IMR-90 (cell line): ENCODE data around the gene ABCA4. TPM values are rescaled to one million over a fixed set of nuclear protein-coding genes. Genes with fewer than 3 reads are reported as not detected.

Source experiments
- ATAC-seq: fragments of 200-7000 bp; cut with Tn5 transposase; 2 replicates; pipeline ENCODE4 v1.9.1; 2020; ENCODE audit warnings: low read depth, mild to moderate bottlenecking, moderate library complexity
- BruUV-seq: library from RNA; stranded (reverse); fragments of 400-500 nt; replicated peaks from 2 replicates; lab custom pipeline; 2021; lab: Mats Ljungman, UMichigan
- CTCF ChIA-PET: fragments of 300-600 bp; formaldehyde crosslinking; extraction: SDS; loops from one replicate; lab custom pipeline; 2021; ENCODE audit warnings: antibody characterized with exemption; lab: Yijun Ruan, JAX
- POLR2A ChIA-PET: fragments of 300-600 bp; sonication (Branson Sonifier 250); formaldehyde crosslinking; loops from one replicate; lab custom pipeline; 2022; ENCODE audit warnings: antibody characterized with exemption; ENCODE audit not compliant: unreplicated experiment; lab: Charles Lee
- DNase-seq: peaks from one replicate; pipeline ENCODE4 v3.0.0; 2013
- H2AFZ ChIP-seq: replicated peaks from 2 replicates; pipeline ENCODE3; 2013; ENCODE audit warnings: low read length, mild to moderate bottlenecking; ENCODE audit not compliant: poor library complexity
- H2AK5ac ChIP-seq: 2 replicates; pipeline ENCODE4 v1.6.1; 2013; ENCODE audit warnings: low read depth, low read length, inconsistent platforms
- H2AK9ac ChIP-seq: replicated peaks from 2 replicates; pipeline ENCODE3; 2013; ENCODE audit warnings: mild to moderate bottlenecking, low read depth, low read length, moderate library complexity; ENCODE audit not compliant: poor library complexity
- H2BK120ac ChIP-seq: 2 replicates; pipeline ENCODE4 v1.6.1; 2013; ENCODE audit warnings: low read depth, low read length, inconsistent platforms
- H2BK15ac ChIP-seq: 3 replicates; pipeline ENCODE4 v1.6.1; 2013; ENCODE audit warnings: low read depth, low read length, inconsistent platforms
- H2BK20ac ChIP-seq: 2 replicates; pipeline ENCODE4 v1.6.1; 2013; ENCODE audit warnings: low read depth, mild to moderate bottlenecking, inconsistent platforms, low read length, moderate library complexity
- H2BK5ac ChIP-seq: 2 replicates; pipeline ENCODE4 v1.6.1; 2013; ENCODE audit warnings: mild to moderate bottlenecking, low read depth, low read length, inconsistent platforms; ENCODE audit not compliant: poor library complexity, severe bottlenecking
- H3K14ac ChIP-seq: replicated peaks from 2 replicates; pipeline ENCODE4 v1.6.1; 2013; ENCODE audit warnings: low read depth, low read length, inconsistent platforms
- H3K18ac ChIP-seq: 2 replicates; pipeline ENCODE4 v1.6.1; 2013; ENCODE audit warnings: low read depth, low read length, control low read depth
- H3K23ac ChIP-seq: 2 replicates; pipeline ENCODE4 v1.6.1; 2013; ENCODE audit warnings: low read depth, low read length, inconsistent platforms
- H3K27ac ChIP-seq: 2 replicates; pipeline ENCODE4 v1.5.1; 2013; ENCODE audit warnings: mild to moderate bottlenecking, control low read depth, low read length; ENCODE audit not compliant: insufficient read depth
- H3K27me3 ChIP-seq: 2 replicates; pipeline ENCODE4 v1.6.1; 2013; ENCODE audit warnings: low read length; ENCODE audit not compliant: control insufficient read depth, insufficient read depth
- H3K36me3 ChIP-seq: 2 replicates; pipeline ENCODE4 v1.6.1; 2013; ENCODE audit warnings: low read length, mixed read lengths; ENCODE audit not compliant: control insufficient read depth, insufficient read depth
- H3K4ac ChIP-seq: 2 replicates; pipeline ENCODE4 v1.6.1; 2013; ENCODE audit warnings: low read depth, low read length, inconsistent platforms
- H3K4me1 ChIP-seq: 2 replicates; pipeline ENCODE4 v1.6.1; 2013; ENCODE audit warnings: low read length, mixed read lengths; ENCODE audit not compliant: control insufficient read depth, insufficient read depth
- H3K4me2 ChIP-seq: 2 replicates; pipeline ENCODE4 v1.6.1; 2013; ENCODE audit warnings: low read depth, mild to moderate bottlenecking, control low read depth, low read length, moderate library complexity
- H3K4me3 ChIP-seq: 2 replicates; pipeline ENCODE4 v1.5.1; 2013; ENCODE audit warnings: low read depth, mild to moderate bottlenecking, control low read depth, low read length, moderate library complexity; ENCODE audit not compliant: insufficient read depth
- H3K56ac ChIP-seq: 2 replicates; pipeline ENCODE4 v1.6.1; 2013; ENCODE audit warnings: low read length, inconsistent platforms; ENCODE audit not compliant: insufficient read depth; ENCODE audit errors: extremely low read depth
- H3K79me1 ChIP-seq, 2 experiments: 2 replicates each; pipeline ENCODE4 v1.6.1; 2013; ENCODE audit warnings: low read length in 2 of 2, inconsistent platforms in 1 of 2, low read depth in 1 of 2
- H3K9ac ChIP-seq: 2 replicates; pipeline ENCODE4 v1.6.1; 2013; ENCODE audit warnings: low read depth, low read length, control low read depth
- H3K9me1 ChIP-seq: 2 replicates; pipeline ENCODE4 v1.6.1; 2013; ENCODE audit warnings: low read length, inconsistent platforms; ENCODE audit not compliant: insufficient read depth
- H3K9me3 ChIP-seq: 2 replicates; pipeline ENCODE4 v1.6.1; 2013; ENCODE audit warnings: low read length; ENCODE audit not compliant: control insufficient read depth, insufficient read depth
- H4K20me1 ChIP-seq: 2 replicates; pipeline ENCODE4 v1.6.1; 2013; ENCODE audit warnings: low read length, inconsistent platforms; ENCODE audit not compliant: insufficient read depth
- H4K5ac ChIP-seq: 2 replicates; pipeline ENCODE4 v1.6.1; 2013; ENCODE audit warnings: mild to moderate bottlenecking, low read depth, low read length, control low read depth
- H4K8ac ChIP-seq, 2 experiments: 2 replicates each; pipeline ENCODE4 v1.6.1; 2013; ENCODE audit warnings: low read depth in 2 of 2, low read length in 2 of 2, control low read depth in 1 of 2, inconsistent platforms in 1 of 2
- H4K91ac ChIP-seq: 2 replicates; pipeline ENCODE4 v1.6.1; 2013; ENCODE audit warnings: low read depth, low read length, inconsistent platforms; ENCODE audit not compliant: insufficient read depth
- CEBPB ChIP-seq: IDR thresholded peaks from 2 replicates; pipeline ENCODE4 v1.6.1; 2012; ENCODE audit warnings: low read depth, low read length, improper control_type of control experiment
- MAFK ChIP-seq: IDR thresholded peaks from 2 replicates; pipeline ENCODE4 v1.6.1; 2012; ENCODE audit warnings: low read depth, low read length, improper control_type of control experiment
- NFE2L2 ChIP-seq: fragments of 150-350 bp; IDR thresholded peaks from 2 replicates; pipeline ENCODE4 v1.6.1; 2016; ENCODE audit warnings: low read depth, mild to moderate bottlenecking, low read length
- POLR2A ChIP-seq: IDR thresholded peaks from 2 replicates; pipeline ENCODE4 v1.6.1; 2012; ENCODE audit warnings: mild to moderate bottlenecking, low read depth, low read length
- WGBS, 2 experiments: methylation state at CpG; one replicate each; pipeline versions ENCODE4 v1.1.5 to v1.1.7; 2013; ENCODE audit warnings: missing lambda C conversion rate in 2 of 2; ENCODE audit not compliant: insufficient read length in 1 of 2; ENCODE audit errors: extremely low coverage in 2 of 2; 5-methylcytosine and 5-hydroxymethylcytosine counted together
- dilution Hi-C: fragments of 300-500 bp; cut with HindIII; formaldehyde crosslinking; loops from one replicate; pipeline ENCODE4 v1.14.3; 2018; ENCODE audit warnings: low sequenced_read_pairs; ENCODE audit not compliant: unreplicated experiment
- in situ Hi-C: fragments of 300-500 bp; cut with MboI; formaldehyde crosslinking; loops from 3 replicates; pipeline ENCODE4 v1.14.3; 2019; ENCODE audit warnings: low sequenced_read_pairs, inconsistent platforms, mixed read lengths
- intact Hi-C: fragments of 100-400 bp; cut with micrococcal nuclease; formaldehyde crosslinking; loops from 2 replicates; pipeline ENCODE4 v1.10.0; 2022
- polyA plus RNA-seq, 3 experiments: library from polyadenylated mRNA; depleted of rRNA; stranded (reverse); fragments of >200 nt; gene quantifications; 2 replicates each; pipeline ENCODE4 v1.2.3, GENCODE V29; 2012; ENCODE audit warnings: low replicate concordance in 1 of 3
- total RNA-seq: library from RNA; depleted of rRNA; stranded (reverse); fragments of >200 nt; gene quantifications from 2 replicates; pipeline ENCODE4 v1.2.3, GENCODE V29; 2012
- TF ChIP-seq, protein P1 (sequence below): fragments of 150-350 bp; IDR thresholded peaks from 2 replicates; pipeline ENCODE4 v1.6.1; 2017; ENCODE audit warnings: mild to moderate bottlenecking, antibody characterized with exemption, low read length, low read depth

The ABCA4 gene
- total and polyA plus RNA-seq, 2 of the 4 experiments (the other 2 are of a cell fraction): under 0.01 to 0.36 TPM

DNA sequence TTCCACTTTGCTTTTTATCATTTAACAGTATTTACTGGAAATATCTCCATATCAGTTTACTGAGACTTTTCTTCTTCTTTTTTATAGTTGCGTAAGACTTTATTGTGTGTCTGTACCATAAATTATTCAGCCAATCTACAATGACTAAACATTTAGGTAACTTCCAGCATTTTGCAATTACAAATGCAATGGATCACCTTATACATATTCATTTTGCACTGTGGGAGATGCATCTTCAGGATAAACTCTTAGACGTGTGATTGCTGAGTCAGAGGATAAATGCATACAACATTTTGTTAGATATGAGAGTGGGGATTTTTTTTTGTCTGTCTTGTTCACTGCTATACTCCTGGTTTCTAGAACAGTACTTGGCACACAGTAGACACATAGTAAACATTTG is 116.0 kb downstream of the ABCA4 start:
- BruUV-seq: no TSS peak
- WGBS, 2 experiments: no CpG with 5 or more reads among the region's 2 CpGs
- no peak overlapping the region for H2BK20ac ChIP-seq
- POLR2A ChIA-PET: no interaction called here
- intact Hi-C loops: no loop called here
- no peaks in the 10 kb centered on the region for H3K9me1 ChIP-seq
- H4K91ac ChIP-seq: no peak overlapping the region
- H4K5ac ChIP-seq: no peak overlapping the region
- H3K4me1 ChIP-seq: peaks cover 3% of the 10 kb centered on the region; the same call in 1 of the 2 replicates
- CTCF ChIA-PET: no interaction called here
- H3K79me1 ChIP-seq: no peaks in the 10 kb centered on the region
- H3K4ac ChIP-seq: no peak overlapping the region
- ATAC-seq (peak; percentile 60), DNase-seq (peak; percentile 74)
- no peaks in the 10 kb centered on the region for H3K9me3 ChIP-seq
- no peaks in the 10 kb centered on the region for H4K20me1 ChIP-seq
- no peak overlapping the region for H2BK5ac ChIP-seq
- H2AK9ac ChIP-seq: no peak overlapping the region
- H2AFZ ChIP-seq: no peak overlapping the region
- no peak overlapping the region for H3K56ac ChIP-seq
- no peak overlapping the region for H4K8ac ChIP-seq
- no peak overlapping the region for H3K4me2 ChIP-seq
- no peak overlapping the region for H2BK15ac ChIP-seq
- dilution Hi-C loops: no loop called here
- H3K18ac ChIP-seq: no peak overlapping the region; the same call in 1 of the 2 replicates
- H3K27me3 ChIP-seq: no peaks in the 10 kb centered on the region; the same call in 1 of the 2 replicates
- in situ Hi-C loops: no loop called here
- no peak overlapping the region for H3K9ac ChIP-seq
- H3K23ac ChIP-seq: no peak overlapping the region
- H3K4me3 ChIP-seq: no peak overlapping the region
- TF ChIP-seq NFE2L2: peak; percentile 30; the same call in 1 of the 2 replicates
- peak; percentile 93 for TF ChIP-seq CEBPB
- TF ChIP-seq MAFK: peak; percentile 50; the same call in 1 of the 2 replicates
- TF ChIP-seq, protein P1, sequence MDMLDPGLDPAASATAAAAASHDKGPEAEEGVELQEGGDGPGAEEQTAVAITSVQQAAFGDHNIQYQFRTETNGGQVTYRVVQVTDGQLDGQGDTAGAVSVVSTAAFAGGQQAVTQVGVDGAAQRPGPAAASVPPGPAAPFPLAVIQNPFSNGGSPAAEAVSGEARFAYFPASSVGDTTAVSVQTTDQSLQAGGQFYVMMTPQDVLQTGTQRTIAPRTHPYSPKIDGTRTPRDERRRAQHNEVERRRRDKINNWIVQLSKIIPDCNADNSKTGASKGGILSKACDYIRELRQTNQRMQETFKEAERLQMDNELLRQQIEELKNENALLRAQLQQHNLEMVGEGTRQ: no peak
- TF ChIP-seq POLR2A: no peak
- H2BK120ac ChIP-seq: no peak overlapping the region
- H3K14ac ChIP-seq: no peak overlapping the region
- H3K36me3 ChIP-seq: no peaks in the 10 kb centered on the region
- H2AK5ac ChIP-seq: no peak overlapping the region
- H3K27ac ChIP-seq: peak overlapping the region; percentile 36; the same call in 1 of the 2 replicates
